Measurements from ENCODE around the gene LY6G5C. TPM values are rescaled to one million over a fixed set of nuclear protein-coding genes. Genes with fewer than 3 reads are reported as not detected.

LY6G5C gene
- total and polyA plus RNA-seq, 2 of the 13 experiments (the other 11 are each of a cell fraction or from before 2014, with no cell fraction given), result 0.33 to 0.55 TPM

GRCh38 chr6:31655349-31656237, 25.3 kb downstream of the LY6G5C start, which contains the start of gene APOM (continued):
- TF ChIP-seq, protein P1, sequence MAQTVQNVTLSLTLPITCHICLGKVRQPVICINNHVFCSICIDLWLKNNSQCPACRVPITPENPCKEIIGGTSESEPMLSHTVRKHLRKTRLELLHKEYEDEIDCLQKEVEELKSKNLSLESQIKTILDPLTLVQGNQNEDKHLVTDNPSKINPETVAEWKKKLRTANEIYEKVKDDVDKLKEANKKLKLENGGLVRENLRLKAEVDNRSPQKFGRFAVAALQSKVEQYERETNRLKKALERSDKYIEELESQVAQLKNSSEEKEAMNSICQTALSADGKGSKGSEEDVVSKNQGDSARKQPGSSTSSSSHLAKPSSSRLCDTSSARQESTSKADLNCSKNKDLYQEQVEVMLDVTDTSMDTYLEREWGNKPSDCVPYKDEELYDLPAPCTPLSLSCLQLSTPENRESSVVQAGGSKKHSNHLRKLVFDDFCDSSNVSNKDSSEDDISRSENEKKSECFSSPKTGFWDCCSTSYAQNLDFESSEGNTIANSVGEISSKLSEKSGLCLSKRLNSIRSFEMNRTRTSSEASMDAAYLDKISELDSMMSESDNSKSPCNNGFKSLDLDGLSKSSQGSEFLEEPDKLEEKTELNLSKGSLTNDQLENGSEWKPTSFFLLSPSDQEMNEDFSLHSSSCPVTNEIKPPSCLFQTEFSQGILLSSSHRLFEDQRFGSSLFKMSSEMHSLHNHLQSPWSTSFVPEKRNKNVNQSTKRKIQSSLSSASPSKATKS (CRISPR knock-in tag; IDR thresholded peaks at IDR 0.05), result peak; percentile 97
- TF ChIP-seq ZNF83 (CRISPR knock-in tag; IDR thresholded peaks at IDR 0.05; ENCODE audit: borderline replicate concordance), result peak; percentile 78; the same call in 1 of the 2 replicates
- TF ChIP-seq, protein P2, sequence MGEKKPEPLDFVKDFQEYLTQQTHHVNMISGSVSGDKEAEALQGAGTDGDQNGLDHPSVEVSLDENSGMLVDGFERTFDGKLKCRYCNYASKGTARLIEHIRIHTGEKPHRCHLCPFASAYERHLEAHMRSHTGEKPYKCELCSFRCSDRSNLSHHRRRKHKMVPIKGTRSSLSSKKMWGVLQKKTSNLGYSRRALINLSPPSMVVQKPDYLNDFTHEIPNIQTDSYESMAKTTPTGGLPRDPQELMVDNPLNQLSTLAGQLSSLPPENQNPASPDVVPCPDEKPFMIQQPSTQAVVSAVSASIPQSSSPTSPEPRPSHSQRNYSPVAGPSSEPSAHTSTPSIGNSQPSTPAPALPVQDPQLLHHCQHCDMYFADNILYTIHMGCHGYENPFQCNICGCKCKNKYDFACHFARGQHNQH (CRISPR knock-in tag; IDR thresholded peaks at IDR 0.05), result peak; percentile 98
- no peak for TF ChIP-seq TAF15 (IDR thresholded peaks at IDR 0.05; ENCODE audit: low read depth, low read length, poor library complexity, severe bottlenecking)
- peak; percentile 78 for TF ChIP-seq ZNF350 (CRISPR knock-in tag; IDR thresholded peaks at IDR 0.05; ENCODE audit: borderline replicate concordance, low read depth)
- no peak; the same call in 1 of the 2 replicates for TF ChIP-seq ZNF639 (CRISPR knock-in tag; conservative IDR thresholded peaks at IDR 0.05)
- no peak for TF ChIP-seq SP1 (IDR thresholded peaks at IDR 0.05)
- TF ChIP-seq SP1 (CRISPR knock-in tag; IDR thresholded peaks at IDR 0.05), result peak; percentile 26; the same call in 1 of the 2 replicates
- TF ChIP-seq REL (CRISPR knock-in tag; conservative IDR thresholded peaks at IDR 0.05), result no peak
- peak; percentile 93 for TF ChIP-seq BORCS8-MEF2B (CRISPR knock-in tag; IDR thresholded peaks at IDR 0.05)
- TF ChIP-seq EEA1 (CRISPR knock-in tag; IDR thresholded peaks at IDR 0.05; ENCODE audit: borderline replicate concordance), result no peak
- TF ChIP-seq ARNT2 (CRISPR knock-in tag; IDR thresholded peaks at IDR 0.05; ENCODE audit: low read depth), result no peak; the same call in 1 of the 2 replicates
- no peak for TF ChIP-seq ZNF251 (CRISPR knock-in tag; IDR thresholded peaks at IDR 0.05)
- TF ChIP-seq SRY (CRISPR knock-in tag; IDR thresholded peaks at IDR 0.05), result peak; percentile 85
- TF ChIP-seq, protein P3, sequence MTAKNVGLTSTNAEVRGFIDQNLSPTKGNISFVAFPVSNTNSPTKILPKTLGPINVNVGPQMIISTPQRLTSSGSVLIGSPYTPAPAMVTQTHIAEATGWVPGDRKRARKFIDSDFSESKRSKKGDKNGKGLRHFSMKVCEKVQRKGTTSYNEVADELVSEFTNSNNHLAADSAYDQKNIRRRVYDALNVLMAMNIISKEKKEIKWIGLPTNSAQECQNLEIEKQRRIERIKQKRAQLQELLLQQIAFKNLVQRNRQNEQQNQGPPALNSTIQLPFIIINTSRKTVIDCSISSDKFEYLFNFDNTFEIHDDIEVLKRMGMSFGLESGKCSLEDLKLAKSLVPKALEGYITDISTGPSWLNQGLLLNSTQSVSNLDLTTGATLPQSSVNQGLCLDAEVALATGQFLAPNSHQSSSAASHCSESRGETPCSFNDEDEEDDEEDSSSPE (CRISPR knock-in tag; IDR thresholded peaks at IDR 0.05), result peak; percentile 60
- peak; percentile 96; the same call in 1 of the 2 replicates for TF ChIP-seq ZKSCAN8 (CRISPR knock-in tag; IDR thresholded peaks at IDR 0.05; ENCODE audit: borderline replicate concordance)
- TF ChIP-seq ARNTL (CRISPR knock-in tag; IDR thresholded peaks at IDR 0.05), result peak; percentile 71; the same call in 1 of the 2 replicates
- TF ChIP-seq HHEX (CRISPR knock-in tag; IDR thresholded peaks at IDR 0.05), result 0 out of 2 replicates have a peak, but pooled peaks have one; percentile 49
- TF ChIP-seq, protein P4, sequence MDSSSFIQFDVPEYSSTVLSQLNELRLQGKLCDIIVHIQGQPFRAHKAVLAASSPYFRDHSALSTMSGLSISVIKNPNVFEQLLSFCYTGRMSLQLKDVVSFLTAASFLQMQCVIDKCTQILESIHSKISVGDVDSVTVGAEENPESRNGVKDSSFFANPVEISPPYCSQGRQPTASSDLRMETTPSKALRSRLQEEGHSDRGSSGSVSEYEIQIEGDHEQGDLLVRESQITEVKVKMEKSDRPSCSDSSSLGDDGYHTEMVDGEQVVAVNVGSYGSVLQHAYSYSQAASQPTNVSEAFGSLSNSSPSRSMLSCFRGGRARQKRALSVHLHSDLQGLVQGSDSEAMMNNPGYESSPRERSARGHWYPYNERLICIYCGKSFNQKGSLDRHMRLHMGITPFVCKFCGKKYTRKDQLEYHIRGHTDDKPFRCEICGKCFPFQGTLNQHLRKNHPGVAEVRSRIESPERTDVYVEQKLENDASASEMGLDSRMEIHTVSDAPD (CRISPR knock-in tag; IDR thresholded peaks at IDR 0.05), result peak; percentile 95
- no peak for TF ChIP-seq ZNF282 (IDR thresholded peaks at IDR 0.05; ENCODE audit: partially characterized antibody)
- peak; percentile 76 for TF ChIP-seq CBX1 (IDR thresholded peaks at IDR 0.05; ENCODE audit: low read depth)
- peak; percentile 57 for TF ChIP-seq ZNF333 (CRISPR knock-in tag; IDR thresholded peaks at IDR 0.05; ENCODE audit: borderline replicate concordance)
- no peak for TF ChIP-seq MTA3 (CRISPR knock-in tag; IDR thresholded peaks at IDR 0.05)
